GM21737 (cell line): Measurements from ENCODE around the gene SCN9A.
"Not testable (repeated sequence)": the region's sequence is repeated elsewhere in the genome, so short reads cannot be mapped to it uniquely, and the experiment has no call there.

Source experiments
- ATAC-seq: cut with Tn5 transposase; IDR thresholded peaks from one replicate; pipeline ENCODE4 v1.9.1; 2021; ENCODE audit warnings: mild to moderate bottlenecking, moderate library complexity; ENCODE audit not compliant: unreplicated experiment

The SCN9A gene

DNA sequence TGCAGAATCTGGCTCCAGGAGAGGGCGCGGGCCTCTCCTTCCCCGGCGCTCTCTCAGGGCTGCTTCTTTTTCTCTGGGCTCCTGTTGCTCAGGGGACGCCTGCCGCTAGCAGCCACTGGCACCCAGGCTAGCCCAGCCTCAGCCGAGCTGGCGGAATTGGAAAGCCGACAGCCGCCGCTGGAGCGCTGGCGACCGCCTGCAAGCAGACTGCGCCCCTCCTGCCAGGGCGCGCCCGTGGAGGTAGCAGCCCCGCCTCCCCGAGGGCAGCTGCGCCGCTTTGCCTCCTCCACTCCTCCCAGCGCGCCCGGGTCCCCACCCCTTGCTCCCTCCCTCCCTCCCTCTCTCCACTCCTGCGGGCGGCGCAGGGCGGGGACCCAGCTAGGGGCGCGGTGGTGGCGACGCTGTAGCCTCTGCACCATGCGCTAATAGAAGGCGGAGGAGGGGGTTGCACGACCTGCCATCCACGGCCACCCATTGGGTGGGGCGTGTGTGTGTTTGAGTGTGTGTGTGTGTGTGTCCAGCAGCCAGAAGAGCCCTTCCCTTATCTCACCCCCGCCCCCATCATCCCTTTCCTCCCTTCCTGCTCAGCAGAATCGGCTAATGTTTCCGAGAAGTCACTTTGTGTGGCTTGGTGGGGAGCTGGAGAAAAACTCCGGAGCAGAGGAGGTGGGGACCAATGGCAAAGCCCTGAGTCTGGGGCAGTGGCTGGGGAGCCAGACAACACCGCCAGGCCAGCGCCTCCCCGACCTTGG lies at the start of gene SCN9A:
TSS of gene SCN9A (minus strand) at position 209 of the 752 bp plus-strand sequence. CDS start 64,188 bp downstream, outside the sequence.
- ATAC-seq: no peak

DNA sequence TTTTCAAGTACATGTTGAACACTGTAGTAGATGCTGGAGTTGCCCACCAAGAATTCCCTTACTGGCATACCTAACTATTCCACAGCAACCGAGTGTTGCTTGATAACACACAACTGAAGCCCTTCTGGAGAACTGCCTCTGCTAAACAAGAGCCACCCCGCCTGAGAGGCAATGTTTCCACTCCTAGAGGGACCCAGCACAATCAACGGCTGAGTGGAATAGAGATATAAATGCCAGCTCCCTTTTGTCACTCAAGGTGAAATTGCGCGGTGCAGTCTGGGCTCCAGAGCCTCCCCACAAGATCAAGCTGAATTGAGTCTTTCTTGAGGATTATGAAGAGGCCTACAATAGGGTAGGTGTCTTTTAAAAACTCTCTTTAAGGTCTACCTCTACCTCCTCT lies 49.1 kb upstream of the SCN9A start:
- ATAC-seq: no peak

DNA sequence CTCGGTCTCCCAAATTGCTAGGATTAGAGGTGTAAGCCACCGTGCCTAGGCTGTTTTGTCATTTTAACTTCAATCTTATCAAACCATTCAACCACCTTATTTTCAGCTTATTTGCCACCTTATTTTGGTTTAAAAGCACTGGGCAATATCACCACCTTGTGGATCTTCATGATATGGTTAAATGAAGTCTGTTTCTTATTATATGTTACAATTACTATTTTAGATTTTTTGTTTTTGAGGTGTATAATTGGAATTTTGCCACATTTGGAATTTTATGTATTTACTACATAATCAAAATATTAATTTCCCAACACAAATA lies 43.8 kb upstream of the SCN9A start:
- ATAC-seq: no peak

DNA sequence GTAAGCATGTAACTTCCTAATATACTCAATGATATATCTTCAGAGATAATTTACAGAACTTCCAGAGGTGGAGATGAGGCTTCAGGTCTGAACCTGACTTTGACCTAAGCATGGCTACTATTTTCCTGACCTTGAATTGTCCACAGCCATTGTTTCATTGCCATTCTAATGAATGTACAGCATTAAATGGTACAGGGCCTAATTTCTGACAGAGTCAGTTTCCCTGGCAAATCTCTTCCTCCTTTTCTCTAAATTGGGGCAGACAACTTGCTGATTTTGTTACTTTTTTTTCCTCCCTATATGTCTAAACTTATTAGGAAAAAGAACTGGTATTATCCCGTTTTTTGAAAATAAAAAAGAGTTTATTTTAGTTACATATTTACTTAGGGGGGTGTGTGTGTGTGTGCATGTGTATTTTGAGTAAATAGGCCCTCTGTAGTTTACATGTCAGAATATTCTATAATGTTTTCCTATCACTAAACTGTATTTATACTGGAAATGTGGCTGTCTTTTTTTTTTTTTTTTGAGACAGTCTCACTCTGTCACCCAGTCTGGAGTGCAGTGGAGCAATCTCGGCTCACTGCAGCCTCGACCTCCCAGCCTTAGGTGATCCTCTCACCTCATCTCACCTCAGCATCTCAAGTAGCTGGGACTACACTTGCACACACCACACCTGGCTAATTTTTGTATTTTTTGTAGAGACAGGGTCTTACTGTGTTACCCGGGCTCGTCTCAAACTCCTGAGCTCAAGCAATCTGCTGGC lies 43.3 kb upstream of the SCN9A start:
- ATAC-seq: no peak

DNA sequence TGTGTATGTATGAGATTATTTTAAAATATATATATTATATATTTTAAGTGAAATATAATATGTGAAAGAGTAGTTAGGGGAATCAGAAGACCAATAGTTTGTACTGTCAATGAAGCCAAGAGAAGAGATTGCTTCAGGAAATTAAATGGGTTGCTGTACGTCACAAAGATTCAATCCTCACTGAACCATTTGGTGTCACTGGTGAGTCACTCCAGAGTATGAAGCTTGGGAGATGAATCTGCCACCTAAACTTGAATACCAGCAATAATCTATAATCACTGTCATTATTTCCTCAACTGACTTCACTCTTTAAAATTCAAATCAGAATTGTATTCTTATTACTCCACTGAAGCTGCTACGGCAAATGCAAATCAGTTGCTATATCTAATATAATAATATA lies 41.9 kb upstream of the SCN9A start:
- no peak for ATAC-seq

DNA sequence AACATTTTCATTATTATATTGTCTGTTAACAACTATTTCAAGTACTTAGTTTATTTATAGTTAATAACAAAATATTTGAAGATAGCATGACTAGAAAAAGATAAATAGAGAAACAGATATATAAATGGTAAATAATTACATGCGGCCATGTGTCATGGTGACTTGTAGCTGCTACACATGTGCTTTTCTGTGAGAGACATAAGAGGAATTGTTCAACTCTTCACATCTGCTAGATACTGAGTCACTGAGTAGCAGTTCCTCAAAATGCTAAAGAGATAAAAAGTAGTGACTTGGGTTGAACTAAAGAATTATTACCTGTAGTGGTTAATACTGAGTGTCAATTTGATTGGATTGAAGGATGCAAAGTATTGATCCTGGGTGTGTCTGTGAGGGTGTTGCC lies 37.5 kb upstream of the SCN9A start:
- no peak for ATAC-seq

DNA sequence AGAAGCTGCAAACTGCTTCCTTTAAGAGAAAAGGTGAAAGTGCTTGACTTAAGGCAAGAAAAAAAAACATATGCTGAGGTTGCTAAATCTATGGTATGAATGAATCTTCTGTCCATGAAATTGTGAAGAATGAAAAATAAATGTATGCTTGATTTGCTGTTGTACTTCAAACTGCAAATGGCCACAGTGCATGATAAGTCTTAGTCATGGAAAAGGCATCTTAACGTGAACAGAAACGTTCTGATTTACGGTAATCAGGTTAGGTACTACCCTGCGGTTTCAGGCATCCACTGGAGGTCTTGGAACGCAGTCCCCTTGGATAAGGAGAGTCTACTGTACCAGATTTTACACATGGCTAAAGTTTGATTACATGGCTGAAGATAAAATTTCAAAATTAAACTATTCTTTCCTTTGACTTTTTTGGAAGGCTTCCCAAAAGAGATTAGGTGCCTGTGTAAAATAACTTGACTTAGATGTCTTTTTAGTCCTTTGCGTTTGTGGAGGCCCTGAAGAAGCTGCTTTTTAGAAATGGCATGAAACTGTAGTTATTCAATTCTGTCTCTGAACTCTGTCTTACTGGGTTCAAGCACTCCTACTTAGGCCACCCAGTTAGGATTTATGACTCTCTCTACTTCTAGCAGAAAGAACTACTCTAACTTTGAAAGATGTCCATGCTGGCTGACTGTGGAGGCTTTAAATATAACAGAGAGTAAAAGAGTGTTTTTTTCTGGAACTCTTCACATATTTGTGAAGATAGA lies 35.9 kb upstream of the SCN9A start:
- ATAC-seq: no peak

DNA sequence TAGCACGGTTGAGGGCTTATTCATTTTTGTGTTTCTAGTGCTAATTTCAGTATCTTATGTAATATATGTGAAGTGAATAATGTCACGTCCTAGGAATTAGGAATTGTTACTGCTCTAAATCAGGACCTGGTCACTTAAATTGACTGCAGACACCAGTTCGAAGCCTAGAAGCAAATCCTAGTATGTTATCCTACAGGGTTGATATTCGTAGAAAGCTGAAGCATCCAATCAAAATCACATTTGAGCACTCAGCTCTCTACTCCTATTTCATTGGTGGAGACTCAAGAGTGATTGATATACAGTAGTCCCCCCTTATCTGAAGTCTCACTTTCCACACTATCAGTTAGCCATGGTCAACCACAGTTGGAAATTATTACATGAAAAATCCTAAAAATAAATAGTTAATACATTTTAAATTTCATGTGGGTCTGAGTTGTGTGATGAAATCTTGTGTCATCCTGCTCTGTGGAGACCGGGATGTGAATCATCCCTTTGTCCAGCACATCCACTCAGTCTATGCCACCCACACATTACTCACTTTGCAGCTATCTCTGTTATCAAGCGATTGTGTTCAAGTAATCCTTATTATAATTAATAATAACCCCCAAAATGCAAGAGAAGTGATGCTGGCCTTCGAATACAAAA lies 35.2 kb upstream of the SCN9A start:
- no peak for ATAC-seq

DNA sequence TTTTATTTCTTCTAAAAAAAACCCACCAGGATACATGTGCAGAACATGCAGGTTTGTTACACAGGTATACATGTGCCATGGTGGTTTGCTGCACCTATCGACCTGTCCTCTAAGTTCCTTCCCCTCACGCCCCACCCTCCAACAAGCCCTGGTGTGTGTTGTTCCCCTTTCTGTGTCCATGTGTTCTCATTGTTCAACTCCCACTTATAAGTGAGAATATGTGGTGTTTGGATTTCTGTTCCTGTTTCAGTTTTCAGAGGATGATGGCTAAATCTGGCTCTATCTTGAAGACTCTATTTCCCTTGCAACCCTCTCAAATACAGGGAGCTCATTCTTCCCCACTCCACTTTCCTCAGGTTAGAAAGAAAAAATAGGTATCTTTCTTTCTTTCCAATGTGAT lies 32.0 kb upstream of the SCN9A start:
- ATAC-seq: not testable (repeated sequence)

DNA sequence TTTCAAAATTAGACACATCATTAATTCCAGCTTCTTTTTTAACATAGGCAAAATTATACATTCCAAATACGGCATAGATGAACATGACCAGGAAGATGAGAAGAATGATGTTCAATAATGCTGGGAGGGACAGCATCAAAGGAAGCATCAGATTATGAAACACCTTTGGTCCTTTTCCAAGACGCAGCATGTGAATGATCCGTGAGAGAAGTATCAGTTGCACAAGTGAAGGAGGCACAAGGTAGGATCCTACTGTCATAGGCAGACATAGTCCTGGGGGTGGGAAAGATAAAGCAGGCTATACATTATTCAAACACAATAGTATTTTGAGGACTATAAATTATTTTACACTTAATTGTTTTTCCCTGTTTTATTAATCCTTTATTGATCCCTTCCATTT lies 30.6 kb upstream of the SCN9A start:
- ATAC-seq: no peak

DNA sequence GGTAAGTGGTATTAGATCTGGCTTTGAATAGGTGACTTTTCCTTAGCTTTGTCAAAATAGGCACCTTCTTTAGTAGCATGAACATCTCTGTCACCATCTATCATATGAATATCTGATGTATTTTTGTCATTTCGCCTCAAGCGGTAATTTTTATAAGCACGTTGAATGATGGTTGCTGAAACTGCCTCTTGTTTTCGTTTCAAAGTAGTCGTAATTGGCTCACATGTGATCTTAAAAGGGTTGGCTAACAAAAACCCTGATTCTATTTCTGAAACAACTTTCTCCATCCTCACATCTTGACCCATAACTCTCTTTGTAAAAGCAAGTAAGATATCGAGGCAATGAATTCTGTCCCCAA lies 29.8 kb upstream of the SCN9A start:
- no peak for ATAC-seq

DNA sequence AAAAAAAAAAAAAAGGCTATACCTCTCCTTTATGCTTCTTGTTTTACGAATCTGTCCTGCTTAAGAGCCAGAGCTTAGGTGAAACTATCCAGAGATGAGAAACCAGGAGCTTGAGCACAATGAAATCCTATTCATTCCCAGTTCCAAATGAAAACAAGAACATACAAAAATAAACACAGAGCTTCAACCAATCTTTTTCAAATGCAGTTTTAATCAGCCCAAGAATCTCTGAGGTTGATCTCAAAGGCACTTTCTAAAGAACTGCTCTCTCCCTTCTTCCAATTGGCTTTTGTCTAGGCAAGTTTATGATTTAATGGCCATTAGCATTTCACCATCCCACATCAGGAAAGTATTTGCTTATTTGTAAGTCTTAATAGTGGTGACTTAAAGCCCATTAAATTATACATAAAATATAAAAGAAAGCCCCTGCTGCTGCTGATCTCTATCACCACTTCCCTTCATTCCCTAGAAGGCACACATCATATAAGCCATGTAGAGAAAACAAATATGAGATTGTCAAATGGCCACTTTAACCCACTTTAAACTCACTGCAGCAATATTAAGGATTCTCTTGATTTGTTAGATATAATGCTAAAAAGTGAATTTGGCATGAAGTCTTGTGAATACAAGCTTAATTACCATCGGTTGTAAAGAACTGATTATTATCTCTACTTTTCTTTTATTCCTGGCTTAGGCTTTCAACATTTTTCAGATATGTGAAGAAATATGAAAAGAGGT lies 29.3 kb upstream of the SCN9A start:
- ATAC-seq: no peak

DNA sequence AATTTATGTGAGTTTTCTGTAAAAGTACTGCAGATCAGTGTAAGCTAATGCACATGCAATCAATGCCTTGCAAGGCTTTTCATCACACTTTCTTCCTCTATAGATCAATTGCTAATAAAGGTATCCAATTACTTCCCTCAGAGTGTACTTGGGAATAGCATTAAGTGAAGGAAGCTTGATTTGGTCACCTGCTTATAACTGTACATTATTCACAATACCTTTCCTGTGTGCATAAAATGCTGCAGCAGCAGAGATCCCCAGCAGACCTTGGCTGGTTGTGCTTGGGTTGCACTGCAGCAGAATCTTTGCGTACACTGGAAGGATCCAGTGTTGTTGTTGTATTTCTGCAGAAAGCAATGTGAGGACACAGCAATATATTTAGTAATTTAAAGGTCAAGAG lies 18.5 kb upstream of the SCN9A start:
- no peak for ATAC-seq

DNA sequence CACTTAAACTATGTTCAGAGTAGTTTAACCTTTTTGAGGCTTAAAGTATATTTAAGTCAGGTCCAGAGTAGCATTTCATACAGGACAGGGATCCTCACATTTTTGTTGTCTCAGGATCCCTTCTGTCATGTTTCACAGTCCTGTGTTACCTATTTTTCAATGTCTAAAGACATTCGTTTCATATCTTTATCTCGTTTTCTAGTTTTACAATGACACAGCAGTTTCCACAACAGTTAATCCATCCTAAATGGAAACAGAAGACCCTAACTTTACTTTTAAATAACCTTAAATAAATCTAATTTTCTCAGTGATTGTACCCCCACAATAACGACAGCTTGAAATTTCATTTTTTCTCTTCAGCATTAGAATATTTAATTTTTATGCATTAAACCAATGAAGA lies 17.3 kb upstream of the SCN9A start:
- ATAC-seq: no peak

DNA sequence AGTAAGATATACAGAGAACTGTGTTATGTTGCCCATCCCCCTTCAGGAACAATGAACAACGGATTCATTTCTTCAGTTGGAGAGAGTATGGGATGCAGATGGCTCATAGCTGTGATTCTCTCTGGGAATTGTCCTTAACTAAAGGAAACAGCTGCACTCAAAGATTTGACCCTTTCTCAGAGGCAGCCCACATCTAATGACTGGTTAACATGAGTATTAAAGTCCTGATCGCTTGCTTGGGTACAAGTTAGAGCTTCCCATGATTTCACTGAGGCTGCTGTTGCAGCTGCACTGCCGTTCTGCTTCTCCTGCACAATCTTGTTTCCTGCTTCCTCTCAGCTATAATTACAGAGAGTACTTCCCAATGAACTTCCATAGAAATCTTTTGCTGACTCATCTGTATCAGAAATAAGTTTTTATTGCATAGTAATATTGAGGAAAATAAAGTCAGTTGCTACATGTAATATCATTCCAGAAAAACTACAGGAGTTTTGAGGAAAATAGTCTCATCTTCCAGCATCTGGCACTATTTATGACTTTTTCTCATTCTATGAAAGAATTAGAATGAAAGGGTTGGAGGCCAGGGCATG lies 12.8 kb upstream of the SCN9A start:
- no peak for ATAC-seq

DNA sequence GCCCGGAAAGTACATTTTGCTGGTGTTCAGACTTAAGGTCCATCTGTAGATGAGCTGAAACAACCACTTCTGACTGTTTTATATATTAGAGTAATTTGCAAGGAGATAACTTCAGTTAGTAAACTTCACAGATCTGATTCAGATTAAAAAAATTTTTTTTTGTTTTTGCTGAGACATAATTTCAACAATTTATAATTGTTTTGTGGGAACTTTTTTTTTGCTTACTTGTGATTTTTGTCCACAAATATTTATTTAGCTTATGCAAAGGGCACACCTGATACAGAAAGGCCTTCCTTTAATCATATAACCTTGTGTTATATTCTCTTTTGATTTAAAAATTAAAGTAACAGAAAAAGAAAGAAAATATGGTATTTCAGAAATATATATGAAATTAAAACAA lies 9.6 kb upstream of the SCN9A start:
- no peak for ATAC-seq

DNA sequence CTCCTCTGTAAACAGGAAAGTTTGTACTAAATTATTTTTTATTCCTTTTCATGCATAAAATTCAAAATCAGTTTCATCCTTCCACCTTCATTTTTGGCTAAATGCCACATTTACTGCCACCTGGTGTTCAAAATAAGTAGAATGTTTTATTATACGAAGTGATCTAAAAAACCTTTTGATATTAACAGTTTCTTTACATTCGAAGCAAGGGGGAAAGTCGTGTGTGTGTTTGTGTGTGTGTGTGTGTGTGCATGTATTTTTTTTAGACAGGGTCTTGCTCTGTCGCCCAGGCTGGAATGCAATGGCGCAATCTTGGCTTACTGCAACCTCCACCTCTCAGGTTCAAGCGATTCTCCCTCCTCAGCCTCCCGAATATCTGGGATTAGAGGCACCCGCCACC lies 9.0 kb upstream of the SCN9A start:
- no peak for ATAC-seq

DNA sequence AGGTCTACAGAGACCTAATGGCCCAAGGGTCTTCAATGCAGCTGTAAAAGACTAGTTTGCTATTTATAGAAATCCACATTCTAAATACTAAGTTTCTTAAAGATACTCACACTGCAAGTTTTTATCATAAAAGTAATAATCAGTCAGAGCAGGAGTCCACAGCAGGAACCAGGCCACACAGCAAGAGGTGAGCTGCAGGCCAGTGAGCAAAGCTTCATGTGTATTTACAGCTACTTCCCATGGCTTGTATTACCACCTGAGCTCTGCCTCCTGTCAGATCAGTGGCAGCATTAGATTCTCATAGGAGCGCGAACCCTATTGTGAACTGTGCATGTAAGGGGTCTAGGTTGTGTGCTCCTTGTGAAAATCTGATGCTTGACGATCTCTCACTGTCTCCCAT lies 6.7 kb upstream of the SCN9A start:
- no peak for ATAC-seq

DNA sequence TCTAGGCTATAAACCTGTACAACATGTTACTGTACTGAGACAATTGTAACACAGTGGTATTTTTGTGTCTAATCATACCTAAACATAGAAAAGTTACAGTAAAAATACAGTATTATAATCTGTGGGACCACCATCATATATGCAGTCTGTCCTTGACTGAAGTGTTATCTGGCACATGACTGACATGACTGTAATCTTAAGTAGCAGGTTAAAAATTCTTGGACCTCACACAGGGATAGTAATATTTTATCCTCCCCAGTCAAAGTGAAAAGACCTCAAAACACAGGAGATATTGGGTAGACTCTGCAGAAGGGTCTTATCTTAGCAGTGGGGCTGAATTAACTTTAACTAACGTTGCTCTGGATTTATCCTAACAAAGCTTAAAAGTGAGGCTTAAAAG lies 4.9 kb upstream of the SCN9A start:
- no peak for ATAC-seq

DNA sequence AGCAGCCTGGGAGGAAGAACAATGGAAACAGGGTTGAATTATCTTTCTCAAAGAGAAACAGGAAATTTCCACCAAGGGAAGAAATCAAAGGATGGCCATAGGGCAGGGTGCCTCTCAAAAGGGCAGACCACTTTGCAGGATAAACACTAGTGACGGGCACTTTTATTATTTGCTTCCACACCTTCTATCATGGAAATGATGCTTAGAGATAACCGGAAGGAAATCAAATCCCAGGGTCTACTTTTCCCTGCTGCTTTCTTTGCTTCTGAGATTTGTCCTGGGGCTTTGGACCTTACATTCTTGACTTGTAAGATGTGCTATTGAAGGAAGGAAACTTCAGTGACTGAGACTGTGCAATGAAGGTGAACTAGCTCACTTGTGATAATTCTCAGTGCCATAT lies 1.1 kb upstream of the SCN9A start:
- ATAC-seq: no peak

DNA sequence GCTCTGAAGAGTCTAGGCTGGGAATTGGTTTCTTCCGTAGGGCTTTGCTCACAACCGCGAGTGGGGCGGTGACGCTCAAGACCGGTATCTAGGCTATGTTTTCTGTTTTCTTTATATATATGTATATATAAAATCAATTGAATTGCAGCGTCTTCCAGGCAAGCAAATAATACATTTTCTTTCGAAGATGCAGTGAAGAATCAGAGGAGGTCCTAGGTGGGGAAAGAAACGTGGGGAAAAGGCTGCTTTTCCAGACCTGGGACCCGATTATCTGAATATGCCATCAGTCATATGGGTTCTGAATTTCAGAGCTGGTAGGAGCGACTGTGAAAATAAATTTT lies 714 bp upstream of the SCN9A start:
- no peak for ATAC-seq
